HepG2 (cell line): Measurements from ENCODE around the gene BICDL1. TPM values are rescaled to one million over a fixed set of nuclear protein-coding genes. Genes with fewer than 3 reads are reported as not detected.

Experiments
- ATAC-seq: fragments of 200-7000 bp; cut with Tn5 transposase; 3 replicates; pipeline ENCODE4 v1.9.1; 2020; ENCODE audit warnings: mild to moderate bottlenecking, moderate library complexity
- BruUV-seq: library from RNA; stranded (reverse); fragments of 400-500 nt; replicated peaks from 2 replicates; lab custom pipeline; 2021; lab: Mats Ljungman, UMichigan
- CTCF ChIA-PET: fragments of 300-600 bp; formaldehyde crosslinking; extraction: SDS; loops from one replicate; lab custom pipeline; 2021; ENCODE audit warnings: low total read pairs, inconsistent platforms, low intra/inter-chr PET ratio; lab: Yijun Ruan, JAX
- POLR2A ChIA-PET: fragments of 350-600 bp; sonication (Branson Sonifier 250); formaldehyde crosslinking; loops from one replicate; lab custom pipeline; 2020; ENCODE audit warnings: antibody characterized with exemption, inconsistent platforms; lab: Yijun Ruan, JAX
- DNase-seq: peaks from one replicate; pipeline ENCODE4 v3.0.0-alpha.2; 2015; ENCODE audit warnings: low spot score
- FAIRE-seq: peaks from 3 replicates; lab custom pipeline; 2011; peaks lifted over from hg19 to GRCh38; lab: Jason Lieb, UNC
- H2AFZ ChIP-seq: one replicate; pipeline ENCODE4 v1.6.1; 2011; ENCODE audit warnings: low read length, inconsistent platforms
- H3K27ac ChIP-seq: fragments of 300-600 bp; 3 replicates; pipeline ENCODE4 v1.8.0; 2011; ENCODE audit warnings: mixed run types, mild to moderate bottlenecking, mixed read lengths, low read length, inconsistent platforms; ENCODE audit not compliant: insufficient read depth; ENCODE audit errors: extremely low read length
- H3K27me3 ChIP-seq, 2 experiments: fragments of 200-600 bp in 1 of 2; 2 replicates in 1 of 2; 3 replicates in 1 of 2; pipeline versions ENCODE4 v1.6.0 to v1.8.0; 2011; ENCODE audit warnings: low read length in 2 of 2, mild to moderate bottlenecking in 2 of 2, moderate library complexity in 2 of 2, inconsistent platforms in 1 of 2; ENCODE audit not compliant: insufficient read depth in 2 of 2, control insufficient read depth in 1 of 2
- H3K36me3 ChIP-seq, 2 experiments: fragments of 200-600 bp in 1 of 2; replicated peaks in 1 of 2; 2 replicates in 1 of 2; 3 replicates in 1 of 2; pipeline versions ENCODE4 v1.5.1 to v1.8.0; 2011; ENCODE audit warnings: low read length in 2 of 2, inconsistent platforms in 1 of 2; ENCODE audit not compliant: insufficient read depth in 2 of 2, control insufficient read depth in 1 of 2
- H3K4me1 ChIP-seq: 2 replicates; pipeline ENCODE4 v1.5.1; 2012; ENCODE audit warnings: low read length, inconsistent platforms; ENCODE audit not compliant: insufficient read depth
- H3K4me2 ChIP-seq: 2 replicates; pipeline ENCODE4 v1.6.0; 2011; ENCODE audit warnings: low read depth, low read length, inconsistent platforms
- H3K4me3 ChIP-seq, 3 experiments: fragments of 200-600 bp in 1 of 3; sonication (generic), shearing (Covaris generic) in 1 of 3; replicated peaks in 1 of 3; 2 replicates each; pipeline ENCODE4 v1.5.1; 2011 to 2016; ENCODE audit warnings: low read length in 3 of 3, inconsistent platforms in 2 of 3, low read depth in 2 of 3, mild to moderate bottlenecking in 2 of 3, control low read depth in 1 of 3, mixed read lengths in 1 of 3; ENCODE audit not compliant: insufficient read depth in 1 of 3
- H3K79me2 ChIP-seq: one replicate; pipeline ENCODE4 v1.6.1; 2011; ENCODE audit warnings: low read length, inconsistent platforms; ENCODE audit not compliant: insufficient read depth
- H3K9ac ChIP-seq: 2 replicates; pipeline ENCODE4 v1.6.0; 2011; ENCODE audit warnings: mild to moderate bottlenecking, low read depth, low read length, inconsistent platforms; ENCODE audit not compliant: insufficient read depth
- H3K9me3 ChIP-seq: 2 replicates; pipeline ENCODE4 v1.5.1; 2012; ENCODE audit warnings: mild to moderate bottlenecking, low read length
- H4K20me1 ChIP-seq: 2 replicates; pipeline ENCODE4 v1.6.0; 2011; ENCODE audit warnings: inconsistent platforms, mild to moderate bottlenecking, low read length, moderate library complexity; ENCODE audit not compliant: insufficient read depth
- ERF ChIP-seq: IDR thresholded peaks from 2 replicates; pipeline ENCODE4 v1.6.1; 2018; ENCODE audit warnings: missing biosample characterization, missing genetic modification reagents
- LCORL ChIP-seq, 2 experiments: fragments of 450-650 bp in 1 of 2; sonication (generic) in 1 of 2; formaldehyde crosslinking in 1 of 2; IDR thresholded peaks; 2 replicates each; pipeline versions ENCODE4 v1.5.0 to v1.6.1; 2017 to 2020; ENCODE audit warnings: antibody characterized with exemption in 1 of 2, missing genetic modification reagents in 1 of 2
- NCOA5 ChIP-seq: sonication (generic); formaldehyde crosslinking; IDR thresholded peaks from 2 replicates; pipeline ENCODE4 v1.4.0; 2020; ENCODE audit warnings: missing genetic modification reagents
- PRDM10 ChIP-seq: sonication (generic); formaldehyde crosslinking; IDR thresholded peaks from 2 replicates; pipeline ENCODE4 v1.4.0; 2020; ENCODE audit warnings: low read depth, missing genetic modification reagents
- ZNF253 ChIP-seq: sonication (generic); formaldehyde crosslinking; IDR thresholded peaks from 2 replicates; pipeline ENCODE4 v1.8.0; 2022; ENCODE audit warnings: mild to moderate bottlenecking, missing genetic modification reagents, borderline replicate concordance
- in situ Hi-C: cut with HindIII; loops from 2 replicates; pipeline ENCODE4 v1.10.0; 2017; ENCODE audit warnings: low pct_unique_long_range_greater_than_20kb; ENCODE audit not compliant: extremely low pct_ligation_motif_present
- intact Hi-C: fragments of 100-400 bp; cut with micrococcal nuclease; formaldehyde crosslinking; loops from one replicate; pipeline ENCODE4 v1.10.0; 2022; ENCODE audit not compliant: unreplicated experiment
- polyA plus RNA-seq, 8 experiments: library from polyadenylated mRNA; depleted of rRNA in 3 of 8; stranded (reverse) in 7 of 8; unstranded in 1 of 8; fragments of >200 nt; fragmentation: Illumina TruSeq in 4 of 8; extraction: Trizol in 4 of 8; gene quantifications; 2 replicates each; pipeline versions ENCODE4 v1.2.1 to v1.2.3, GENCODE V29; 2011 to 2016; ENCODE audit warnings: low read depth in 4 of 8, missing spikeins in 1 of 8, mixed read lengths in 1 of 8; ENCODE audit not compliant: insufficient read depth in 1 of 8
- total RNA-seq, 5 experiments: library from RNA; depleted of rRNA; stranded (reverse); fragments of >200 nt; fragmentation: Illumina TruSeq; extraction: Trizol; gene quantifications; 2 replicates each; pipeline ENCODE4 v1.2.3, GENCODE V29; 2016; ENCODE audit warnings: low read depth in 1 of 5

Gene BICDL1
- total and polyA plus RNA-seq, 2 of the 13 experiments (the other 11 are each of a cell fraction or from before 2014, with no cell fraction given) = 3.6 to 9.7 TPM

GRCh38 chr12:120032242-120032641 is 43.2 kb downstream of the BICDL1 start:
- no peak overlapping the region for H3K4me2 ChIP-seq
- H4K20me1 ChIP-seq = no peaks in the 10 kb centered on the region
- no TSS peak for BruUV-seq
- ChIA-PET CTCF (no interaction called here), POLR2A (no interaction called here)
- FAIRE-seq = no peak
- no peak overlapping the region for H3K27ac ChIP-seq
- H3K9me3 ChIP-seq = no peaks in the 10 kb centered on the region
- intact Hi-C loops (no loop called here), in situ Hi-C loops (no loop called here)
- H3K27me3 ChIP-seq = no peaks in the 10 kb centered on the region; a peak in 1 of 5 replicates
- H3K4me1 ChIP-seq = 0 out of 2 replicates have a peak, but pooled peaks cover under 1% of the 10 kb centered on the region
- no peaks in the 10 kb centered on the region for H3K79me2 ChIP-seq
- ATAC-seq = no peak
- no peak overlapping the region for H3K4me3 ChIP-seq
- H2AFZ ChIP-seq = no peak overlapping the region
- no peak for TF ChIP-seq NCOA5 (CRISPR knock-in tag)
- TF ChIP-seq ZNF253 (CRISPR knock-in tag) = no peak
- no peak for TF ChIP-seq LCORL (IDR thresholded peaks at IDR 0.05)
- TF ChIP-seq LCORL (CRISPR knock-in tag; IDR thresholded peaks at IDR 0.05) = no peak
- no peak for TF ChIP-seq PRDM10 (CRISPR knock-in tag)
- no peak for TF ChIP-seq ERF (CRISPR knock-in tag)
- H3K36me3 ChIP-seq = no peaks in the 10 kb centered on the region
- no peak for DNase-seq
- no peak overlapping the region for H3K9ac ChIP-seq
